Measurements from ENCODE around the gene PTBP2. TPM values are rescaled to one million over a fixed set of nuclear protein-coding genes. Genes with fewer than 3 reads are reported as not detected.

The PTBP2 gene
- total RNA-seq, 1 experiment from 2014 or later: 29.1 TPM

- no peak for DNase-seq (ENCODE audit: low spot score)
- ChIA-PET POLR2A (ENCODE audit: low non-redundant PET) (no interaction called here), CTCF (no interaction called here)
- no peaks in the 10 kb centered on the region for H3K4me1 ChIP-seq (ENCODE audit: insufficient read depth, low read length, poor library complexity, severe bottlenecking)
- H3K27me3 ChIP-seq (replicated peaks; ENCODE audit: insufficient read depth, low read depth, low read length, poor library complexity): no peaks in the 10 kb centered on the region
- no peaks in the 10 kb centered on the region for H3K9me3 ChIP-seq (ENCODE audit: low read depth, low read length, poor library complexity, severe bottlenecking)
- intact Hi-C loops (cut with micrococcal nuclease; ENCODE audit: unreplicated experiment): no loop called here
- H3K36me3 ChIP-seq (ENCODE audit: insufficient read depth, low read length, poor library complexity, severe bottlenecking): no peaks in the 10 kb centered on the region
- BruUV-seq (replicated peaks): no TSS peak
- no peak overlapping the region for H3K27ac ChIP-seq (ENCODE audit: low read depth, low read length, poor library complexity, severe bottlenecking)
- no peak overlapping the region for H3K4me3 ChIP-seq (ENCODE audit: low read depth, low read length, poor library complexity, severe bottlenecking)
- TF ChIP-seq EZH2 (IDR thresholded peaks at IDR 0.05; ENCODE audit: borderline replicate concordance, low read depth, low read length, poor library complexity, severe bottlenecking) (no peak), CTCF (conservative IDR thresholded peaks at IDR 0.05; ENCODE audit: low read depth, low read length) (no peak)
Measured at GRCh38 chr1:96713649-96714048, 7.9 kb upstream of the PTBP2 start.

GRCh38 chr1:96714881-96715280, 6.7 kb upstream of the PTBP2 start:
- intact Hi-C loops (cut with micrococcal nuclease; ENCODE audit: unreplicated experiment): no loop called here
- CTCF ChIA-PET: no interaction called here
- Histone ChIP-seq H3K27ac (ENCODE audit: low read depth, low read length, poor library complexity, severe bottlenecking) (no peak overlapping the region), H3K4me3 (ENCODE audit: low read depth, low read length, poor library complexity, severe bottlenecking) (no peak overlapping the region), H3K9me3 (ENCODE audit: low read depth, low read length, poor library complexity, severe bottlenecking) (no peaks in the 10 kb centered on the region), H3K27me3 (replicated peaks; ENCODE audit: insufficient read depth, low read depth, low read length, poor library complexity) (no peaks in the 10 kb centered on the region), H3K4me1 (ENCODE audit: insufficient read depth, low read length, poor library complexity, severe bottlenecking) (no peaks in the 10 kb centered on the region), H3K36me3 (ENCODE audit: insufficient read depth, low read length, poor library complexity, severe bottlenecking) (no peaks in the 10 kb centered on the region)
- BruUV-seq (replicated peaks): no TSS peak
- no peak for DNase-seq (ENCODE audit: low spot score)
- TF ChIP-seq CTCF (conservative IDR thresholded peaks at IDR 0.05; ENCODE audit: low read depth, low read length) (no peak), EZH2 (IDR thresholded peaks at IDR 0.05; ENCODE audit: borderline replicate concordance, low read depth, low read length, poor library complexity, severe bottlenecking) (no peak)
- POLR2A ChIA-PET (ENCODE audit: low non-redundant PET): no interaction called here

- ChIA-PET CTCF (no interaction called here), POLR2A (ENCODE audit: low non-redundant PET) (no interaction called here)
- DNase-seq (ENCODE audit: low spot score): no peak
- no TSS peak for BruUV-seq (replicated peaks)
- no peak overlapping the region for H3K27ac ChIP-seq (ENCODE audit: low read depth, low read length, poor library complexity, severe bottlenecking)
- intact Hi-C loops (cut with micrococcal nuclease; ENCODE audit: unreplicated experiment): no loop called here
- no peaks in the 10 kb centered on the region for H3K4me1 ChIP-seq (ENCODE audit: insufficient read depth, low read length, poor library complexity, severe bottlenecking)
- H3K36me3 ChIP-seq (ENCODE audit: insufficient read depth, low read length, poor library complexity, severe bottlenecking): no peaks in the 10 kb centered on the region
- H3K4me3 ChIP-seq (ENCODE audit: low read depth, low read length, poor library complexity, severe bottlenecking): no peak overlapping the region
- TF ChIP-seq EZH2 (IDR thresholded peaks at IDR 0.05; ENCODE audit: borderline replicate concordance, low read depth, low read length, poor library complexity, severe bottlenecking) (no peak), CTCF (conservative IDR thresholded peaks at IDR 0.05; ENCODE audit: low read depth, low read length) (no peak)
- no peaks in the 10 kb centered on the region for H3K9me3 ChIP-seq (ENCODE audit: low read depth, low read length, poor library complexity, severe bottlenecking)
- H3K27me3 ChIP-seq (replicated peaks; ENCODE audit: insufficient read depth, low read depth, low read length, poor library complexity): no peaks in the 10 kb centered on the region
Measured at GRCh38 chr1:96715482-96715881, 6.1 kb upstream of the PTBP2 start.
